DOHH2 (cell line): ENCODE results near the gene ODF2.

Source experiments
- H3F3A ChIP-seq: fragments of 200-600 bp; sonication (generic), shearing (Covaris generic); 2 replicates; pipeline ENCODE4 v1.6.0; 2016; ENCODE audit warnings: antibody characterized with exemption, mild to moderate bottlenecking; ENCODE audit not compliant: control insufficient read depth, insufficient read depth
- H3K27ac ChIP-seq: fragments of 200-600 bp; sonication (generic); 2 replicates; pipeline ENCODE4 v1.5.1; 2014; ENCODE audit warnings: low read depth, mild to moderate bottlenecking, low read length, moderate library complexity
- H3K27me3 ChIP-seq: fragments of 200-600 bp; sonication (generic); 2 replicates; pipeline ENCODE4 v1.6.1; 2014; ENCODE audit warnings: mild to moderate bottlenecking, low read length, mixed read lengths; ENCODE audit not compliant: control insufficient read depth
- H3K36me3 ChIP-seq: fragments of 200-600 bp; sonication (generic); 2 replicates; pipeline ENCODE4 v1.6.1; 2014; ENCODE audit warnings: mild to moderate bottlenecking, low read length, moderate library complexity, mixed read lengths; ENCODE audit not compliant: control insufficient read depth
- H3K4me1 ChIP-seq: fragments of 200-600 bp; sonication (generic); 2 replicates; pipeline ENCODE4 v1.6.1; 2014; ENCODE audit warnings: mild to moderate bottlenecking, low read length, mixed read lengths; ENCODE audit not compliant: control insufficient read depth
- H3K4me2 ChIP-seq: fragments of 200-600 bp; sonication (generic); 2 replicates; pipeline ENCODE4 v1.6.0; 2014; ENCODE audit warnings: mild to moderate bottlenecking, low read length, moderate library complexity
- H3K4me3 ChIP-seq: fragments of 200-600 bp; sonication (generic); 2 replicates; pipeline ENCODE4 v1.5.1; 2014; ENCODE audit warnings: mild to moderate bottlenecking, low read length, mixed read lengths
- H3K79me2 ChIP-seq: fragments of 200-600 bp; sonication (generic); 2 replicates; pipeline ENCODE4 v1.6.1; 2014; ENCODE audit warnings: mild to moderate bottlenecking, low read length, mixed read lengths; ENCODE audit not compliant: control insufficient read depth
- H3K9me2 ChIP-seq: fragments of 200-600 bp; sonication (generic); replicated peaks from 2 replicates; pipeline ENCODE4 v1.6.1; 2014; ENCODE audit warnings: mild to moderate bottlenecking, low read length, mixed read lengths; ENCODE audit not compliant: control insufficient read depth
- H3K9me3 ChIP-seq: fragments of 200-600 bp; sonication (generic); 2 replicates; pipeline ENCODE4 v1.6.1; 2014; ENCODE audit warnings: antibody characterized with exemption, low read length, mixed read lengths; ENCODE audit not compliant: control insufficient read depth, insufficient read depth
- H4K20me1 ChIP-seq: fragments of 200-600 bp; sonication (generic); 2 replicates; pipeline ENCODE4 v1.6.0; 2014; ENCODE audit warnings: low read depth, mild to moderate bottlenecking, antibody characterized with exemption, low read length, moderate library complexity; ENCODE audit not compliant: control insufficient read depth, insufficient read depth
- EZH2phosphoT487 ChIP-seq: fragments of 200-600 bp; sonication (generic); IDR thresholded peaks from 2 replicates; pipeline ENCODE4 v1.6.1; 2017; ENCODE audit warnings: borderline replicate concordance, mild to moderate bottlenecking, antibody characterized with exemption, low read length, moderate library complexity, mixed read lengths
- TF ChIP-seq, protein P1 (sequence below): fragments of 200-600 bp; sonication (generic); IDR thresholded peaks from one replicate; pipeline ENCODE4 v1.5.1; 2014; ENCODE audit warnings: antibody characterized with exemption, mild to moderate bottlenecking, low read depth, low read length; ENCODE audit not compliant: poor library complexity, severe bottlenecking

The ODF2 gene

DNA sequence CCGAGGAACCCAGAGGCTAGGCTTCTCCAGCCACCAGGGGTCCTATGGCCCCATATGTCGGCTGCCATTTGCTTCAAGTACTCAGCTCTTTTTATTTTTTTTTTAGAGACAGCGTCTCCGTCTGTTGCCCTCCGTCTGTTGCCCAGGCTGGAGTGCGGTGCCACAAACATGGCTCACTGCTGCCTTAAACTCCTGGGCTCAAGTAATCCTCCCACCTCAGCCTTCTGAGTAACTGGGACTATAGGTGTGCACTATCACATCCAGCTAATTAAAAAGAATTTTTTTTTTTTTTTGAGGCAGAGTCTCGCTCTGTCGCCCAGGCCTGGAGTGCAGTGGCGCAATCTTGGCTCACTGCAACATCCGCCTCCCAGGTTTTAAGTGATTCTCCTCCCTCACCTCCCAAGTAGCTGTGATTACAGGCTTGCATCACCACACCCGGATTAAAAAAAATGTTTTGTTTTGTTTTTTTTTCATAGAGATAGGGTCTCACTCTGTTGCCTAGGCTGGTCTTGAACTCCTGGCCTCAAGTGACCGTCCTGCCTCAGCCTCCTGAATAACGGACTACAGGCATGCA lies 26.2 kb upstream of the ODF2 start:
- Histone ChIP-seq H3K79me2 (no peaks in the 10 kb centered on the region), H3F3A (no peaks in the 10 kb centered on the region), H3K36me3 (no peaks in the 10 kb centered on the region), H3K9me2 (no peaks in the 10 kb centered on the region), H3K9me3 (no peaks in the 10 kb centered on the region), H4K20me1 (no peaks in the 10 kb centered on the region), H3K27me3 (no peaks in the 10 kb centered on the region), H3K27ac (no peak overlapping the region), H3K4me2 (no peak overlapping the region), H3K4me1 (no peaks in the 10 kb centered on the region), H3K4me3 (no peak overlapping the region)
- TF ChIP-seq, protein P1, sequence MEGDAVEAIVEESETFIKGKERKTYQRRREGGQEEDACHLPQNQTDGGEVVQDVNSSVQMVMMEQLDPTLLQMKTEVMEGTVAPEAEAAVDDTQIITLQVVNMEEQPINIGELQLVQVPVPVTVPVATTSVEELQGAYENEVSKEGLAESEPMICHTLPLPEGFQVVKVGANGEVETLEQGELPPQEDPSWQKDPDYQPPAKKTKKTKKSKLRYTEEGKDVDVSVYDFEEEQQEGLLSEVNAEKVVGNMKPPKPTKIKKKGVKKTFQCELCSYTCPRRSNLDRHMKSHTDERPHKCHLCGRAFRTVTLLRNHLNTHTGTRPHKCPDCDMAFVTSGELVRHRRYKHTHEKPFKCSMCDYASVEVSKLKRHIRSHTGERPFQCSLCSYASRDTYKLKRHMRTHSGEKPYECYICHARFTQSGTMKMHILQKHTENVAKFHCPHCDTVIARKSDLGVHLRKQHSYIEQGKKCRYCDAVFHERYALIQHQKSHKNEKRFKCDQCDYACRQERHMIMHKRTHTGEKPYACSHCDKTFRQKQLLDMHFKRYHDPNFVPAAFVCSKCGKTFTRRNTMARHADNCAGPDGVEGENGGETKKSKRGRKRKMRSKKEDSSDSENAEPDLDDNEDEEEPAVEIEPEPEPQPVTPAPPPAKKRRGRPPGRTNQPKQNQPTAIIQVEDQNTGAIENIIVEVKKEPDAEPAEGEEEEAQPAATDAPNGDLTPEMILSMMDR: no peak
- no peak for TF ChIP-seq EZH2phosphoT487

DNA sequence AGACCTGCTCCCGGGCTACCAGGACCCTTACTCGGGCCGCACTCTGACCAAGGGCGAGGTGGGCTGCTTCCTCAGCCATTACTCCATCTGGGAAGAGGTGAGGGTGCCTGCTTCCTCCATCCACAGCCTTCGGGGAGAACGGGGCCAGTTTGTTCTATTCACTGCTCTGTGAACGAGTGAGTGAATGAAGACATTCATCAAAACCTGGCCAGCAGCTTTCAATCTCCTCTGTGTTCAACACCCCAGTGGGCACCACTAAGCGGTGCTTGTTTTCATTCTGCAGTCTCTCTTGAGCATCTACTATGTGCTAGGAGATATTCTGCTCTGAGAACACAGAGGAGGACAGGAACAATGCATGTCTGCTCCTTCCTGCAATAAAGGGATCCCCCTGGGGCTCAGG lies 24.6 kb upstream of the ODF2 start:
- H3K9me2 ChIP-seq: no peaks in the 10 kb centered on the region
- H3K4me1 ChIP-seq: no peaks in the 10 kb centered on the region
- no peaks in the 10 kb centered on the region for H4K20me1 ChIP-seq
- no peaks in the 10 kb centered on the region for H3F3A ChIP-seq
- no peak overlapping the region for H3K27ac ChIP-seq
- no peak overlapping the region for H3K4me3 ChIP-seq
- H3K79me2 ChIP-seq: no peaks in the 10 kb centered on the region
- H3K27me3 ChIP-seq: no peaks in the 10 kb centered on the region
- H3K9me3 ChIP-seq: no peaks in the 10 kb centered on the region
- TF ChIP-seq EZH2phosphoT487: no peak
- TF ChIP-seq, protein P1: no peak
- H3K4me2 ChIP-seq: no peak overlapping the region
- no peaks in the 10 kb centered on the region for H3K36me3 ChIP-seq

DNA sequence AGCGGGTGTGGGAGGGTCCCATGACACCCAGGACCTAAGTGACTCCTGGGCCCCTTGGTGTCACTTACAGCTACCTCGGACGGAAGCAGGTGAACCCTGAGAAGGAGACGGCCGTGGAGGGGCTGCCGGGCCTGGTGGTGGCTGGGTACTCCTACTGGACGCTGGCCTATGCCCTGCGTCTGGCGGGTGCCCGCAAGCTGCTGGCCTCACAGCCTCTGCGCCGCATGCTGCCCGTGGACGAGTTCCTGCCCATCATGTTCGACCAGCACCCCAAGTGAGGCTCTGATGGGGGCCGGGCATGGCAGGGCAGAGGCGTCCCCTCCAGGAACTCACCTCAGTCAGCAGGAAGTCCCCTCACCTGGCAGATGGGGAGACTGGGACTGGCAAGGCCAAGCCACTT lies 21.5 kb upstream of the ODF2 start:
- H3K4me1 ChIP-seq: peaks cover 8% of the 10 kb centered on the region
- no peaks in the 10 kb centered on the region for H4K20me1 ChIP-seq
- no peaks in the 10 kb centered on the region for H3F3A ChIP-seq
- no peak overlapping the region for H3K27ac ChIP-seq
- no peaks in the 10 kb centered on the region for H3K27me3 ChIP-seq
- H3K4me3 ChIP-seq: no peak overlapping the region
- H3K9me2 ChIP-seq: no peaks in the 10 kb centered on the region
- TF ChIP-seq, protein P1: no peak
- no peak for TF ChIP-seq EZH2phosphoT487
- no peak overlapping the region for H3K4me2 ChIP-seq
- H3K9me3 ChIP-seq: no peaks in the 10 kb centered on the region
- no peaks in the 10 kb centered on the region for H3K79me2 ChIP-seq
- no peaks in the 10 kb centered on the region for H3K36me3 ChIP-seq
